HG02938 (cell line): ENCODE data around the gene OTOS.
A peak's percentile ranks its signal among the peaks of the same experiment; 100 is the strongest.

Experiments used
- ATAC-seq: cut with Tn5 transposase; IDR thresholded peaks from one replicate; pipeline ENCODE4 v1.9.1; 2021; ENCODE audit warnings: mild to moderate bottlenecking, moderate library complexity; ENCODE audit not compliant: unreplicated experiment

Gene OTOS

GRCh38 chr2:240137596-240138253, 2.7 kb downstream of the OTOS start:
- ATAC-seq: no peak

DNA sequence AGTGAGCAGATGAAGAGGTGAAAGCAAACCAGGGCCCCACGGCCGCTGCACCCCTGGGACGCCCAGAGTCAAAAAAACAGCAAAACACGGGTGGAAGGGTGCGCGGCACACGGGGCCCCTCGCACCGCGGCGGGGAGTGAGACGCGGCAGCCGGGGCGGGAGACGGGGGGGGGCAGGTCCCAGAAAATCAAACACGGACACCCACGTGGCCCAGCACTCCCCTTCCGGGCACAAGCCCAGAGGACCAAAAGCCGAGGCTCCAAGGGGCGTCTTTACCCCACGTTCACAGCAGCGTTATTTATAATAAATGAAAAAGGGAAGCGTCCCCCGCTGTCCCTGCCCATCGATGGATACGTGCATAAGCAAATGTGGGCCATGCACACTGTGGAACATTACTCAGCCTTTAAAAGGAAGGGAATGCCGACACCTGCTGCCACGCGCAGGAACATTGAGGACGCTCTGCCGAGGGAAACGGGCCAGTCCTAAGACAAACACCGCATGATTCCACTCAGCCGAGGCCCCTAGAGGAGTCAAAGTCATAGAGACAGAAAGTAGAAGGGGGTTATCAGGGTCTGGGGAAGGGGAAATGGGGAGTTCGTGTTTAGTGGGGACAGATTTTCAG, 3.7 kb downstream of the OTOS start:
- no peak for ATAC-seq

DNA sequence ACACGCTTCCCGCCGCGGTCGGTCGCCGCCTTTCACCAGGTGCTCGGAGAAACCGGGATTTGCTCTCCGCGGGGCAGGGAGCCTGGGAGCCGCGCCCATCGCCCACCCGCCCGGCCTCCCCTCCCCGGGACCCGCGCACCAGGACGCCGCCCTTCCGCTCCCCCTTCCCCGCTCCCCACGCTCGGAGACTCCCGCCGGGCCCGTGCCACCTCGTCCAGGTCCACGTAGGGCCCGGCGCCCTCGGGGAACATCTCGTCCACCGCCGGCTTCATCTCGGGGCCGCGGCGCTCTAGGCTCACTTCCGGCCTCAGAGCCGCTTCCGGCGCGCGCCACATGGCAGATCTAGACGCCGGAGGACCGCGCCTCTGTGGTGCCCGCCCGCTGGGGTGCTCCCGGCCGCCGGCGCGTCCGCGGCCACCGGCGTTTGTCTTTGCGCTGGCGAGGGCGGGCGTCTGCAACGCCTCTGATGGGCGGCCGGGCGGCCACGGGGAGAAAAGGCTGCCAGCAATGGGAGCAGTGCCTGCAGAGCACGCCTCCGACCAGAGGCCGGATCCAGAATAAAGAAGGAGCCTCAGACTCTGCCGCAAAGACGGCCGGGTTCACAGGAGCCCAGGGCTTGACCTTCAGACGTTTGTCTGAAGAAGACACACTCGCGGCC, 4.3 kb downstream of the OTOS start, which contains the start of gene COPS9:
TSS of gene COPS9 (minus strand) at position 293 of the 658 bp plus-strand sequence. CDS start at position 272, 21 bp downstream.
- ATAC-seq: peak; percentile 83

- peak; percentile 28 for ATAC-seq
These were observed 4.8 kb downstream of the OTOS start for GRCh38 chr2:240135706-240136012.

- ATAC-seq: no peak
These were observed 5.4 kb downstream of the OTOS start for GRCh38 chr2:240134956-240135520.

DNA sequence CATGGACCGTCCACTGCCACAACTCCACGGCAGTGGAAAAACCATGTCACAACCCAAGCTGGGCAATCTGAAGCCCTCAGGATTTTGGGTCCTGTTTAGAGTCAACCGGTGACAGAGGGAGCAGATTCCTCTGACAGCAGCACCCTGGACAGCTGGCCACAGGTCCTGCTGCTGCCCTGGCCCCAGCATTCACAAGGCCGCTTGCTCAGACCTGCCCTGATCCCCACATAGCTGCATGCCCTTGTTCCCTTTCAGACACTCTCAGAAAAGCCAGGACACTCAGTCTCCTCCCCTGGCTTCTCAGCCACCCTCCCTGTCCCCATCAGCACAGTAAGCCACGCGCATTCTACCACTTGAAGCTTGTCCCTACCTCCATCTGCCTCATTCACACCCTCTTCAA, 6.0 kb downstream of the OTOS start:
- no peak for ATAC-seq

GRCh38 chr2:240133401-240133800, 7.1 kb downstream of the OTOS start:
- ATAC-seq: no peak

DNA sequence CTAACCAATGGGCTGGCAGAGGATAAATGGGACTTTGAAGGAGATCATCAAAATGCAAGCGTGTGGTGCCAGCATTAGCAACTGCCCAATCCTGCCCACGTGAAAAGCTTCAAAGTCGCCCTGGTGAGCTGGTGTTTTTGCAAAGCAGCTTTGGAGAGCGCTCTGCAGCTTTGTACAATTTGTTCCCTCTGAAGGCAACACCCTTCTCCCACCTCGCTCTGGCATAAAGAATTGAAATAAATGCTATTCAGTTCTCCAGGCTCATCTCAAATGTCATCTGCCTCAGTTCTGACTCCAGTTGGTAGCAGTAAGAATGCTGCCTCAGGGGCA, 7.8 kb downstream of the OTOS start:
- ATAC-seq: no peak

GRCh38 chr2:240131941-240132650, 8.4 kb downstream of the OTOS start:
- ATAC-seq: no peak

DNA sequence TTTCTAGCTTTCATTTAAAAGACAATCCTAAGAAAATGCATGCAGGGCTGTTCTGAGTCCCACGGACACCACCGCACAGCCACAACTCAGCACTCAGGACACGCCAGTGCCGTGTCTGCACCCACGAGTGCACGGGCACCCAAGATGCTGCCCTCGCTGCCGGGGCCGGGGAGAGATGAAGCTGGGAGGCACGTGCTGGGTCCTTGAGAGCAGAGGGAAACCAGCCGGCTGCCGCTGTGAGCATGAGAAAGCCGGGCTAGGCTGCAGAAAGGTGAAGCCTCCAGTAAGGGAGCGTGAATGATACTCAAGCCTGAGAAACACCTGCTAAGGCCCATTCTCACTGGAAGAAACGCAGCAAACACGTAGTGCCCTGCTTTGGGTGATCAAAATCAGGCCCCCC, 9.2 kb downstream of the OTOS start:
- no peak for ATAC-seq

- ATAC-seq: no peak
These were observed 9.9 kb downstream of the OTOS start for GRCh38 chr2:240130393-240131195.

GRCh38 chr2:240129731-240130392, 10.6 kb downstream of the OTOS start:
- ATAC-seq: no peak

GRCh38 chr2:240129311-240129710, 11.1 kb downstream of the OTOS start:
- no peak for ATAC-seq

DNA sequence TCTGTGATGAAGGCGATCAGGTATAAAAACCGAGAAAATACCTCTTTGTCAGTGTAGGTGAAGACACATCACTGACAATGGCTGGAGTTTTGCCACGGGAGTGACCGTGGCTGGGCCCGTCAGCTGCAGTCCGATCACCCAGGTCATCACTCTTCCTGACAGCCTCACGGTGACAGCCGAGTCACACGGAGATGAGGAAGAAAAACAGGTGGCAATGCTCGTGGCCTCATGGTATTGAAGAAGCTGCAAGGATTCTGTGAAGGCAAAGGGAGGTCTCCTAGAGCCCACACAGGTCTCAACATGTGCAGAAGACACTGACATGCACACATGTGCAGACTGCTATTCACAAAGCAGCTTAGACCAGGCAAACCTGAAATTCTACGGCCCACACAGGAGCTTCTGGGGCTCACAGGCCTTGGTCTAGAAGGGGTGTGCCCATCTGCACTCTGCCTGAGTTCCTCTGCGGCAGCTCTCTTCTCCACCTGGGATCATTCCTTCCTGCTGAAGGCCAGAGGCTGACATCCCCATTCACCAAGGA, 11.8 kb downstream of the OTOS start:
- ATAC-seq: no peak

DNA sequence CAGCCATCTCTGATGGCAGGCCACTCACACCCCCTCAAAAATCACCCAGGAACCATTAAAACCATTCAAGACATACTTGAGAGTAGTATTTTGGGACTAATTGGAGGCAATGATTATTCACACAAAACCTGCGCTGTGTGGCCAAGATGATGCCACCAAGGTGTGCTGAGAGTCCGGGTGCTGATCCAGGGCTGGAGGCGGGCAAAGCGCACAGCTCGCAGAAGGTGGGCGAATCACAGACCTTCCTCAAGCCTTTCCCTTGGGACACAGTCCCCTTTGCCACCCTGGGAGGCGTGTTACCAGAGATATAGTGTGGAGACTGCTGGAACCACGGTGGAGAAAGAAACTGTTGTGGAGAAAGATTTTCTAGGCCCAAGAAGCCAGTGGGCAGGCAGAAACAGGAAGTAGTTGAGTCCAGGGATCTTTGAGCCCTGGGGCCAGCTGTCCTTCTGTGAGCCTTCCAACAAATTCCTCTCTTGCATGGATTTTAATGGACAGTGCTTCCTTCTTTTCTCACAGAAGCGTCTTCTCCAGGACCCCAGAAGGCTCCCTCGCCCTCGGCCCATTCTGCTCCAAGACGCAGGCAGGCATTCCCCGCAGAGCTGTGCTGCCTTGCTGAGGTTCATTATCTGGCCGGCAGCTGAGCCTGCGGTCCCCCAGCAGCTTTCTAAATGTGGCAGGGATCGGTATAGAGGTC, 12.4 kb downstream of the OTOS start:
- no peak for ATAC-seq

- no peak for ATAC-seq
These were observed 13.2 kb downstream of the OTOS start for GRCh38 chr2:240127191-240127750.

GRCh38 chr2:240126731-240127130, 13.7 kb downstream of the OTOS start:
- ATAC-seq: no peak

DNA sequence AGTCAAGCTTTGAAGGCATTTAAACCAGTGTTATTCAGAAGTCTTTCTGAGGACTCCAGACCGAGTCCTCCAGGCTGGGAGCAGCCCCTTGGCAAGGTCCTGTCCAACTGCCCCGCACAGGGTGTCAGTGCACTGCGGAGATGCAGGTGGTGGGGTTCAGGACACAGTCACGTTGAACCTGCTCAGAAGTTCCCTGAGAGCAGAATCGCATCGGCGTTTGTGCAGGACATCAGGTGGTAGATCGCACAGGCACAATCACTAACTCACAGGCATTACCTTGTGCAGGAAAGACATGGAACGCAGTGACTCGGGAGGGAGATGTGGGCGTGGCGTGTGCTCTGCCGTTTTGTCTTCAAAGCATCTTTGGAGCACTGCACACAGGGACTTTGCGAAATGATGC, 14.7 kb downstream of the OTOS start:
- ATAC-seq: no peak

GRCh38 chr2:240124651-240125030, 15.8 kb downstream of the OTOS start:
- ATAC-seq: no peak
